ENCODE data around the gene SMIM14.
"Not testable (repeated sequence)": the region's sequence is repeated elsewhere in the genome, so short reads cannot be mapped to it uniquely, and the experiment has no call there.

SMIM14 gene

GRCh38 chr4:39662683-39663082 is 24.0 kb upstream of the SMIM14 start:
- no peak overlapping the region for H3K27ac ChIP-seq (ENCODE audit: insufficient read depth, low read depth, low read length, poor library complexity, severe bottlenecking)
- 92 to 94% methylated on average over 7 of the region's 7 CpGs for WGBS, 2 experiments
- no peak overlapping the region for H3K4me3 ChIP-seq (ENCODE audit: insufficient read depth, low read depth, low read length)
- H3K9me3 ChIP-seq (ENCODE audit: control insufficient read depth, low read length), result no peaks in the 10 kb centered on the region
- H3K4me1 ChIP-seq (ENCODE audit: control insufficient read depth, insufficient read depth, low read length), result no peaks in the 10 kb centered on the region
- H3K36me3 ChIP-seq (ENCODE audit: control insufficient read depth, insufficient read depth, low read length), result no peaks in the 10 kb centered on the region
- no peaks in the 10 kb centered on the region for H3K27me3 ChIP-seq (ENCODE audit: control insufficient read depth, insufficient read depth, low read length, poor library complexity, severe bottlenecking)

DNA sequence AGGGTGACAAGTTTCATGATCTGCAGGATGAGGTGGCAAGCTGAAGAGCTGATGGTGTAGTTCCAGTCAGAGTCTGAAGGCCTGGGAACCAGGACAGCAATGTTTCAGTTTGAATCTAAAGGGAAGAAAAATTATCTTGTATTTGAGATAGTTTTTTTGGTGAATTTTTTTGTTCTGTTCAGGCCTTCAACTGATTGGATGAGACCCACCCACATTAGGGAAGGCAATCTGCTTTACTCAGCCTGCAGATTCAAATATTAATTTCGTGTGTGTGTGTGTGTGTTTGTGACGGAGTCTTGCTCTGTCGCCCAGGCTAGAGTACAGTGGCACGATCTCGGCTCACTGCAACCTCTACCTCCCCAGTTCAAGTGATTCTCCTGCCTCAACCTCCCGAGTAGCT is 22.1 kb upstream of the SMIM14 start:
- no peaks in the 10 kb centered on the region for H3K27me3 ChIP-seq (ENCODE audit: control insufficient read depth, insufficient read depth, low read length, poor library complexity, severe bottlenecking)
- no peak overlapping the region for H3K4me3 ChIP-seq (ENCODE audit: insufficient read depth, low read depth, low read length)
- H3K4me1 ChIP-seq (ENCODE audit: control insufficient read depth, insufficient read depth, low read length), result no peaks in the 10 kb centered on the region
- no peaks in the 10 kb centered on the region for H3K36me3 ChIP-seq (ENCODE audit: control insufficient read depth, insufficient read depth, low read length)
- H3K27ac ChIP-seq (ENCODE audit: insufficient read depth, low read depth, low read length, poor library complexity, severe bottlenecking), result no peak overlapping the region
- H3K9me3 ChIP-seq (ENCODE audit: control insufficient read depth, low read length), result no peaks in the 10 kb centered on the region
- 93 to 94% methylated on average over 6 of the region's 6 CpGs for WGBS, 2 experiments

DNA sequence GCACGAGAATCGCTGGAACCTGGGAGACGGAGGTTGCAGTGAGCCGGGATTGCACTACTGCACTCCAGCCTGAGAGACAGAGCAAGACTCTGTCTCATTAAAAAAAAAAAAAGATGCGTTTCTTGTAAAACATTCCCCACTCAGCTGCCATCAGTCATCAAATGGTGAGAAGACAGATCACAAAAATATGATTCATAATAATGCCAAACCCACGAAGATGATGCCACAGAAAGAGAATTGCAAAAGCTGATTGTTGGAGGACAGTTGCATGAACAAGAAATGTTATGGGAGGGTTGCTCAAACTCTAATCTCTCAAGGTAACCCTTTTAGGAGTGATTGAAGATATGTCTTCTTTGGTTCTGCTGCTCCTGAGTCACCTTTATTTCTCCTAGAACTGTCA is 21.4 kb upstream of the SMIM14 start:
- WGBS, 2 experiments, result 90 to 92% methylated on average over 6 of the region's 6 CpGs
- no peak overlapping the region for H3K4me3 ChIP-seq (ENCODE audit: insufficient read depth, low read depth, low read length)

DNA sequence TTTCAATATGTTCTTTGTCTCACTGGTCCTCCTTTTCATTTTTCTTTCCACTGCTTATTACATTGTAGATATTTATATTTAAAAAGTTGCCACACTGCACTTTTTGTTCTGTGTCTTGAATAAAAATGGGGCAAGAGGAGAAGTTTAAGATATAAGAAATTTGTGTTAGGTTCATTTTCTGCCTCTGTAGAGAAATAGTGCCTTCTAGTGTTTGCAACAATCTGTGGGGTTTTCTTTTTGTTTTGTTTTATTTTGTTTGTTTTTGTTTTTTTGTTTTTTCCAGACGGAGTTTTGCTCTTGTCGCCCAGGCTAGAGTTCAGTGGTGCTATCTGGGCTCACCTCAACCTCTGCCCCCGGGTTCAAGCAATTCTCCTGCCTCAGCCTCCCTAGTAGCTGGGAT is 20.1 kb upstream of the SMIM14 start:
- Histone ChIP-seq H3K4me1 (ENCODE audit: control insufficient read depth, insufficient read depth, low read length) (no peaks in the 10 kb centered on the region), H3K36me3 (ENCODE audit: control insufficient read depth, insufficient read depth, low read length) (no peaks in the 10 kb centered on the region), H3K27me3 (ENCODE audit: control insufficient read depth, insufficient read depth, low read length, poor library complexity, severe bottlenecking) (no peaks in the 10 kb centered on the region), H3K9me3 (ENCODE audit: control insufficient read depth, low read length) (no peaks in the 10 kb centered on the region), H3K27ac (ENCODE audit: insufficient read depth, low read depth, low read length, poor library complexity, severe bottlenecking) (no peak overlapping the region), H3K4me3 (ENCODE audit: insufficient read depth, low read depth, low read length) (no peak overlapping the region)
- 78 to 96% methylated on average over 3 of the region's 3 CpGs for WGBS, 2 experiments

More for the DNA sequence above, 21.4 kb upstream of the SMIM14 start:
- Histone ChIP-seq H3K36me3 (ENCODE audit: control insufficient read depth, insufficient read depth, low read length) (no peaks in the 10 kb centered on the region), H3K27ac (ENCODE audit: insufficient read depth, low read depth, low read length, poor library complexity, severe bottlenecking) (no peak overlapping the region), H3K9me3 (ENCODE audit: control insufficient read depth, low read length) (no peaks in the 10 kb centered on the region), H3K27me3 (ENCODE audit: control insufficient read depth, insufficient read depth, low read length, poor library complexity, severe bottlenecking) (no peaks in the 10 kb centered on the region), H3K4me1 (ENCODE audit: control insufficient read depth, insufficient read depth, low read length) (no peaks in the 10 kb centered on the region)

DNA sequence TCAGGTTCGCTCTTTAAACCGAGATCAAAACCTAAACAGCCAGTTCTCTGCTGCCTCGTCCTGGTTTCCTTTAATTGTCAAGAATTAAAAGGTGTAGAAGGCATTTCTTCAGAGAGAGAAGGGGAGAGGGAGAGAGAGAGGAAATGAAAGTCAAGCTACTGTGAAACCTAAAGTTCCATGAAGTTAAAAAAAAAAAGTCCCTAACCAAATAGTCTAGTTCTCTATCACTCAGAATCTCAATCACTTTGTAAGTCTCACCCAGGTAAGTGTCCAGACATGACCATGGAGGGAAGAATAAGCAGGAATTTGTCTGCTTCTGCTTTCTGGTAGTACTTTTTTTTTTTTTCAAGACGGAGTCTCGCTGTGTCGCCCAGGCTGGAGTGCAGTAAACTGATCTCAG is 18.8 kb upstream of the SMIM14 start:
- no peaks in the 10 kb centered on the region for H3K9me3 ChIP-seq (ENCODE audit: control insufficient read depth, low read length)
- no peak overlapping the region for H3K4me3 ChIP-seq (ENCODE audit: insufficient read depth, low read depth, low read length)
- no peaks in the 10 kb centered on the region for H3K4me1 ChIP-seq (ENCODE audit: control insufficient read depth, insufficient read depth, low read length)
- no peaks in the 10 kb centered on the region for H3K27me3 ChIP-seq (ENCODE audit: control insufficient read depth, insufficient read depth, low read length, poor library complexity, severe bottlenecking)
- WGBS, 2 experiments, result 92 to 93% methylated on average over 6 of the region's 6 CpGs
- peaks cover under 1% of the 10 kb centered on the region for H3K36me3 ChIP-seq (ENCODE audit: control insufficient read depth, insufficient read depth, low read length)
- no peak overlapping the region for H3K27ac ChIP-seq (ENCODE audit: insufficient read depth, low read depth, low read length, poor library complexity, severe bottlenecking)

- H3K9me3 ChIP-seq (ENCODE audit: control insufficient read depth, low read length); H3K4me1 ChIP-seq (ENCODE audit: control insufficient read depth, insufficient read depth, low read length); H3K4me3 ChIP-seq (ENCODE audit: insufficient read depth, low read depth, low read length); H3K36me3 ChIP-seq (ENCODE audit: control insufficient read depth, insufficient read depth, low read length); H3K27ac ChIP-seq (ENCODE audit: insufficient read depth, low read depth, low read length, poor library complexity, severe bottlenecking); H3K27me3 ChIP-seq (ENCODE audit: control insufficient read depth, insufficient read depth, low read length, poor library complexity, severe bottlenecking): not testable (repeated sequence)
- 91 to 95% methylated on average over 5 of the region's 5 CpGs for WGBS, 2 experiments
Observed at GRCh38 chr4:39656638-39657037, 18.0 kb upstream of the SMIM14 start.

DNA sequence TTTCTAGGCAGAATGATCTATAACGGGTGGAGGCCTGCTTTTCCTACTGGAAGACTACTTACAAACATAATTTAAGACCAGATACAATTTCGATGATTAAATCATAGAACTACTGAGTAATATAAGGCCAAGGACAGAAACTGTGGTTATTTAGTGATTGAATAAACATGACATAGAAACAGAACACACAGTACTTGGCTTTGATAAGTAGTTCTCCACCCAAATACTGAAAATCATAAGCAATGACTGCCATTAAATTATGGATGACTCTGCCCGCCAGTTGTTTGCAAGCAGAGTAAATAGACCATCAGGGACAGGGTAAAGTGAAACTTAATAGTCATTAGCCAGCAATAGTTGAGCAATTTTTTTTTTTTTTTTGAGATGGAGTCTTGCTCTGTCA is 17.2 kb upstream of the SMIM14 start:
- Histone ChIP-seq H3K9me3 (ENCODE audit: control insufficient read depth, low read length) (no peaks in the 10 kb centered on the region), H3K4me3 (ENCODE audit: insufficient read depth, low read depth, low read length) (no peak overlapping the region), H3K27ac (ENCODE audit: insufficient read depth, low read depth, low read length, poor library complexity, severe bottlenecking) (no peak overlapping the region), H3K36me3 (ENCODE audit: control insufficient read depth, insufficient read depth, low read length) (peaks cover 3% of the 10 kb centered on the region), H3K4me1 (ENCODE audit: control insufficient read depth, insufficient read depth, low read length) (no peaks in the 10 kb centered on the region), H3K27me3 (ENCODE audit: control insufficient read depth, insufficient read depth, low read length, poor library complexity, severe bottlenecking) (no peaks in the 10 kb centered on the region)
- 100% methylated on average over 2 of the region's 3 CpGs for WGBS, 2 experiments

DNA sequence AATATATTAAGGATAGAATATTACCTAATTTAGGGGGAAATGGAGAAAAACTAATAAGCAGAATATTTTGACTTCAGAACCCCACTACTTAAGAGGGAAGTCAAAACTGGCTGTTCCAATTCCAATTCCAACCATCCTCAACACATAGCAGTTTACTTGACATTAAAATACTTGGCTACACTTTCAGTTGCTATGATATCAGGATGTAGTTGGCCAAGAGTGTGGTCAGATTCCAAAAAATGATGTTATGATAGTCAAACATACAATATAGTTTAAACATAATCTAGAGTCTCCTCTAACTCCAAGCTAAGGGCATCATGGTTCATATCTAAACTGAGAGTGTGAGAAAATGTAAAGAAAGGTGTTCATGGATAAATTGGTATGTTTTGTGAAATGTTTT is 16.5 kb upstream of the SMIM14 start:
- Histone ChIP-seq H3K27me3 (ENCODE audit: control insufficient read depth, insufficient read depth, low read length, poor library complexity, severe bottlenecking) (no peaks in the 10 kb centered on the region), H3K4me1 (ENCODE audit: control insufficient read depth, insufficient read depth, low read length) (no peaks in the 10 kb centered on the region), H3K27ac (ENCODE audit: insufficient read depth, low read depth, low read length, poor library complexity, severe bottlenecking) (no peak overlapping the region), H3K36me3 (ENCODE audit: control insufficient read depth, insufficient read depth, low read length) (peaks cover 3% of the 10 kb centered on the region), H3K4me3 (ENCODE audit: insufficient read depth, low read depth, low read length) (no peak overlapping the region), H3K9me3 (ENCODE audit: control insufficient read depth, low read length) (no peaks in the 10 kb centered on the region)

GRCh38 chr4:39651586-39651985 is 12.9 kb upstream of the SMIM14 start:
- WGBS, 2 experiments, result 92 to 94% methylated on average over 4 of the region's 4 CpGs

DNA sequence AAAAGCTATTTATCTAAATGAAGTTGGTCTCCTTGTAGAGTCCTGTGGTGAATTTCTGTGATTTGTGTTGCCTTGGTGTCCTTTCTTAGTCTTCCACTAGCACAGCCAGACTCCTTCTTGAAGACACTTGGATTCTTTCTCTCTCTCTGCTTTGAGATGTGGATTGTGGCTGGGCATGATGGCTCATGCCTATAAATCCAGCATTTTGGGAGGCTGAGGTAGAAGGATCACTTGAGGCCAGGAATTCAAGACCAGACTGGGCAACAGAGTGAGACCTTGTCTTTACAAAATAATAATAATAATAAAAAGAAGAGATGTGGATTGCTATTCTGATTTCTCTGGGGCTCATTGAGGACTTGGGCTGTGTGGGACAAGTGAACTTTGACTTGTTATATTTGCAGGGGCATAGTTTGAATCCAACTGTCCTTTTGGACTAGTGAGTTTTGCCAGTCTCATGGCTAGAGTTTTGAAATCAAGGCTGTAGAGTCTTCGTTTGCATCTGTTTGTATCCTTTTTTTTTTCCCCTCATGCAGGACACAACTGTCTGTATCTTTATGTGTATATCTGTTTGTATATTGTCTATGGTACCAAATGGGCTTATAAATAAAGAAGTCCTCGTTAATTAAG is 11.1 kb upstream of the SMIM14 start:
- Histone ChIP-seq H3K9me3 (ENCODE audit: control insufficient read depth, low read length) (no peaks in the 10 kb centered on the region), H3K4me1 (ENCODE audit: control insufficient read depth, insufficient read depth, low read length) (no peaks in the 10 kb centered on the region), H3K36me3 (ENCODE audit: control insufficient read depth, insufficient read depth, low read length) (peaks cover 3% of the 10 kb centered on the region), H3K27ac (ENCODE audit: insufficient read depth, low read depth, low read length, poor library complexity, severe bottlenecking) (no peak overlapping the region), H3K27me3 (ENCODE audit: control insufficient read depth, insufficient read depth, low read length, poor library complexity, severe bottlenecking) (no peaks in the 10 kb centered on the region), H3K4me3 (ENCODE audit: insufficient read depth, low read depth, low read length) (no peak overlapping the region)
- 93 to 100% methylated on average over 2 of the region's 2 CpGs for WGBS, 2 experiments

More at GRCh38 chr4:39651586-39651985, 12.9 kb upstream of the SMIM14 start:
- not testable (repeated sequence) for H3K4me3 ChIP-seq (ENCODE audit: insufficient read depth, low read depth, low read length); H3K36me3 ChIP-seq (ENCODE audit: control insufficient read depth, insufficient read depth, low read length); H3K27me3 ChIP-seq (ENCODE audit: control insufficient read depth, insufficient read depth, low read length, poor library complexity, severe bottlenecking); H3K4me1 ChIP-seq (ENCODE audit: control insufficient read depth, insufficient read depth, low read length); H3K27ac ChIP-seq (ENCODE audit: insufficient read depth, low read depth, low read length, poor library complexity, severe bottlenecking); H3K9me3 ChIP-seq (ENCODE audit: control insufficient read depth, low read length)
